Stimulated activated CD8-positive, alpha-beta memory T cell treated with anti-CD3 and anti-CD28 coated beads, Interleukin-4, amount 100 ng/mL, for 4 hours (primary cell): ENCODE data around the gene GPR15.

Experiments used
- DNase-seq, 2 donors: peaks; one replicate each; pipeline ENCODE4 v3.0.0-alpha.2; 2020; ENCODE audit warnings: low read depth in 2 of 2, low spot score in 1 of 2

Gene GPR15

GRCh38 chr3:98531622-98532274 is at the start of gene GPR15:
GPR15 (plus strand) TSS chr3:98531978; CDS start chr3:98532034, 56 bp downstream.
- DNase-seq, result no peak

GRCh38 chr3:98482717-98483482 is 48.9 kb upstream of the GPR15 start:
- DNase-seq, result no peak

- DNase-seq, result no peak
Measured at GRCh38 chr3:98483626-98484025, 48.2 kb upstream of the GPR15 start.

- DNase-seq, result no peak
Measured at GRCh38 chr3:98497381-98497780, 34.4 kb upstream of the GPR15 start, which contains the start of gene OR5K2. OR5K2 (plus strand) TSS chr3:98497681; CDS start chr3:98497681, 0 bp downstream.

GRCh38 chr3:98500019-98500418 is 31.8 kb upstream of the GPR15 start:
- no peak for DNase-seq

GRCh38 chr3:98501270-98501669 is 30.5 kb upstream of the GPR15 start:
- DNase-seq, result no peak

GRCh38 chr3:98501863-98502576 is 29.8 kb upstream of the GPR15 start:
- DNase-seq, result no peak

GRCh38 chr3:98504539-98504938 is 27.2 kb upstream of the GPR15 start:
- no peak for DNase-seq

- no peak for DNase-seq
Measured at GRCh38 chr3:98508582-98508981, 23.2 kb upstream of the GPR15 start.

- DNase-seq, result no peak
Measured at GRCh38 chr3:98512576-98512975, 19.2 kb upstream of the GPR15 start.

GRCh38 chr3:98513091-98513511 is 18.7 kb upstream of the GPR15 start:
- DNase-seq, result no peak

- DNase-seq, result no peak
Measured at GRCh38 chr3:98513736-98514135, 18.0 kb upstream of the GPR15 start.

GRCh38 chr3:98514948-98515347 is 16.8 kb upstream of the GPR15 start:
- DNase-seq, result no peak

- DNase-seq, result no peak
Measured at GRCh38 chr3:98518816-98519215, 13.0 kb upstream of the GPR15 start.

- DNase-seq, result no peak
Measured at GRCh38 chr3:98519351-98519750, 12.4 kb upstream of the GPR15 start.

- peak; percentile 22 to 23 for DNase-seq
Measured at GRCh38 chr3:98521897-98522543, 9.8 kb upstream of the GPR15 start.

- DNase-seq, result peak; percentile 83 to 91
Measured at GRCh38 chr3:98522544-98523281, 9.1 kb upstream of the GPR15 start, which contains the start of gene CLDND1. CLDND1 (minus strand) TSS chr3:98522902; CDS start chr3:98521424, 1,478 bp downstream.

GRCh38 chr3:98525494-98525893 is 6.3 kb upstream of the GPR15 start:
- no peak for DNase-seq

- no peak for DNase-seq
Measured at GRCh38 chr3:98528474-98529346, 3.1 kb upstream of the GPR15 start.
